GM21526 (cell line): ENCODE measurements around the gene CASP7.

Experiments used
- ATAC-seq: cut with Tn5 transposase; IDR thresholded peaks from one replicate; pipeline ENCODE4 v1.9.1; 2021; ENCODE audit warnings: moderate library complexity; ENCODE audit not compliant: unreplicated experiment, low FRiP score

The CASP7 gene

DNA sequence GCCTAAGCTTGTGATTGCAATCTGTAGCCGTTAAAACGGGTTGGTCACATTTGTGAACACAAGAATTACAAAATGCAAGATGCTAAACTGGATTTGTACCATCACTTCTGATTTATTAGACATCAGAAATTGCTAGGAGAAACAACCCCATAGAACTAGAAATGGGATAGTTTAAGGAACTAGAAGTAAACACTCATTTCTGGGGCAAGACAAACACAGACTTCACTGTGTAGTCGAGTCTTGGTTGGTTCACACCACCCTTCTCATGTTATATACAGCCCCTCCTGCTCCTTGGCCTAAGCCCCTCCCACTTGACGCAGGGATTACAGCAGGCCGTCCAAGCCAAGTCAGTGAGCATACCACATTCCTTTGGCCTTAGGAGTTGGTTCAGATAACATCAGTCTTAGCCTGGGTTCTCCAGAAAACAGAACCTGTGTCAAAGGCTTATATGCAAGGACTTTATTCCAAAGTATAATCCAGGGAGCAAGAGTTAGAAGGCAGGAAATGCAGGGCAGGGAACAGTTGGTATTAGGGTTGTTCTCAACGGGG, 13.8 kb upstream of the CASP7 start:
- ATAC-seq = no peak

DNA sequence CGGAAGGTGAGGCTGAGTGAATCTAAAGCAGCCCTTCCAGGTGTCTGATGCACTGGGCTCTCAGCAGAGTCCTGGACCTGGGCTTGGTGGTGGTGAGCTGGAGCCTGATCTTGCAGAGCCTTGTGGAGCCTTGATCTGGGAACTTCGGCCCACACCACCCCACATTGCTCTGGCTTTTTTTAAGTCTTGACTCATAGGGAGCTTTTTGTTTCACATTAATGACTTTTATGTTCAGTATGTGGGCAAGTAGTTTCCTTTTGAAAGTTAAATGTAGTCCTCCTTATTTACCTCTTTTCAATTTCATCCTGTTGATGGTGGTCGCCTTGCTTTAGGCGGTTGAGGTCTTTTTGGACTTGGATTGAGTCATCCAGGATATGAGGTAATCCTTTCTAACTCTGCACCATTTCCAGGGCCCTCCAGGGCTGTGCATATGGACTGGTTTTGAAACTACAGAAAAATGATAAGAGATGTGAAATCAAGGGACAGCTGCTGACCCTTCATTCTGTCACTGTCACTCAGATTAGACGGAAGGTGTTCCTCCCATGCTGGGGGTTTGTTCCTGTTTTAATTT, 12.9 kb upstream of the CASP7 start:
- peak; percentile 76 for ATAC-seq

- peak; percentile 17 for ATAC-seq
These were observed 739 bp downstream of the CASP7 start for GRCh38 chr10:113680190-113681111.

- ATAC-seq = peak; percentile 62
These were observed 2.1 kb downstream of the CASP7 start for GRCh38 chr10:113681533-113682470.

GRCh38 chr10:113683300-113683699, 3.6 kb downstream of the CASP7 start:
- ATAC-seq = no peak

- ATAC-seq = no peak
These were observed 6.3 kb downstream of the CASP7 start for GRCh38 chr10:113686028-113686427.

- no peak for ATAC-seq
These were observed 7.3 kb downstream of the CASP7 start for GRCh38 chr10:113687037-113687436.

GRCh38 chr10:113689057-113689456, 9.3 kb downstream of the CASP7 start:
- no peak for ATAC-seq

DNA sequence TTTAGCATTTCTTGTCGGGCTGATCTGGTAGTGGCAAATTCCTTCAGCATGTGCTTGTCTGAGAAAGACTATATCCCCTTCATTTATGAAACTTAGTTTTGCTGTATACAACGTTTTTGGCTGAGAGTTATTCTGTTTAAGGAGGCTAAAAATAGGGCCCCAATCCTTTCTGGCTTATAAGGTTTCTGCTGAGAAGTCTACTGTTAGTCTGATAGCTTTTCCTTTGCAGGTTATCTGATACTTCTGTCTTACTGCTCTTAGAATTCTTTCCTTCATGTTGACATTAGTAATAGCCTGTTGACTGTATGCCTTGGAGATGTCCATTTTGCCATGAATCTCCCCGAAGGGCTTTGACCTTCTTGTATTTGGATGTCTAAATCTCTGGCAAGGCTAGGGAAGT, 9.9 kb downstream of the CASP7 start:
- no peak for ATAC-seq

DNA sequence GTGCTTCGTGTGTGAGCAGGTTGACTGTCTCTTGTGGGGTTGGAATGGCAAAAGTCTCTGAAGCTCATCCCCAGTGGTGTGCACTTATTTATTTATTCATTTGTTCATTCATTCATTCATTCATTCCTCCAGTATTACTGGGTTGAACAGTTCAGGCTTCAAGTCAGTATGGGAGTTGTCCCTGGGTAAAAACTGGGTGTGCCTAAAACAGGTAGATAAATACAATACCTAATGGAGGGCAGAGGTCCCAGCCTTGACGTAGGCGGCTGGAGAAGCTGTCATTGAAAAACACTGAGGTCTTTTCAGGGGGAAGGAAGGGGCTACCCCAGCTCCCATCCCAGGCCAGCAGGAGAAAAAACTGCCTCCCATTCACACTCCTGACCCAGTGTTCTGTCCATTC, 11.0 kb downstream of the CASP7 start:
- no peak for ATAC-seq

GRCh38 chr10:113691381-113691780, 11.7 kb downstream of the CASP7 start:
- ATAC-seq = no peak

DNA sequence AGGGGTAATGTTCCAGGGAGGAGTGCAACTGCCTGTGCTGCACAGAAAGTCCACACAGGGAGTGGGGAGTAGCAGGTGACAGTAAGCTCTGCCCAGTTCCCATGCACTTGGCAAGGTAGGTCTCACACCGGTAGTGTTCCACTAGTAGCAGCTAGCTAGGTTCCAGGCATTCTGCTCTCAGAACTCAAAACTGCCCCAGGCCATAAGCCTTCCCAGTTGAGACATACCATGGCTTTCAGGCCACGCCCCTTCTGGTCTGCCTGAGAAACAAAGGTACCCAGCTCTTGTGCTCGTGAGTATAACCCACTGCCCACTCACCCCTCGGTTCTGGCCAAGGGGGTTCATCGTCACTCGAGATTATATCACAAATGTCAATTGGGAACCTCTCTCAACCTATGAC, 12.6 kb downstream of the CASP7 start:
- ATAC-seq = no peak

GRCh38 chr10:113693348-113693747, 13.6 kb downstream of the CASP7 start:
- no peak for ATAC-seq

GRCh38 chr10:113695691-113696090, 16.0 kb downstream of the CASP7 start:
- no peak for ATAC-seq

GRCh38 chr10:113697595-113697994, 17.9 kb downstream of the CASP7 start:
- ATAC-seq = no peak

DNA sequence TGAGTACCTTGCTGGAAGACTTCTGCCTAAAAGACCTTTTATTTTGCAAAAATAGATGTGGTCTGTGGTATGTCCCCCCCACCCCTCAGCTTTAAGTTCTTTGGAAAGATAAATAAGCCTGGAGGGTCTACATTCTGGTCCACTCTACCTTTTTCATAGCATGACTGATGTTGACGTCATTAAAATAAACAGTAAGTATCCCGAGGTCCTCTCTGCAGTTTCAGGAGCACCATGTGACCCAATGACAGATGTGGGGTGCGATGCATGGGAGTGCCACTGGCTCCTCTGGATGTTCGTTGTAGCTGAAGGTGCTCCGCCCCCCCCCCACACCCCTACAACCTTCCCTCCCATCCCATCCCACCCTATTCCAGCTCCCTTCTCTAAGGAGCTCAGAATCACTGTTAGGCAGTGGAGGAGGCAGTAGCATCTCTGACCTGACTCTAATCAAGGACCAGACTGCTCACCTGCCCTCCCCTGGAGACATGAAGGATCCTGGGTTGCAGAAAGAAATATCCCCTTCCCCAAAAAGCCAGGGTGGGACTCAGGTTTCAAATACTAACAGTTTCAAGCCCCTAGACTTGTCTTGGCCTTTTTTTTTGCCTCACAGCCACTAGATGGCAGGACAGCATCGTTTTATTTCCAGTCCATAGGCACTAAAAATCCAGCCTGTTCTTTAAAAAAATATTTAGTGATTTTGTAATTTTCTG, 25.1 kb downstream of the CASP7 start:
- ATAC-seq = no peak

DNA sequence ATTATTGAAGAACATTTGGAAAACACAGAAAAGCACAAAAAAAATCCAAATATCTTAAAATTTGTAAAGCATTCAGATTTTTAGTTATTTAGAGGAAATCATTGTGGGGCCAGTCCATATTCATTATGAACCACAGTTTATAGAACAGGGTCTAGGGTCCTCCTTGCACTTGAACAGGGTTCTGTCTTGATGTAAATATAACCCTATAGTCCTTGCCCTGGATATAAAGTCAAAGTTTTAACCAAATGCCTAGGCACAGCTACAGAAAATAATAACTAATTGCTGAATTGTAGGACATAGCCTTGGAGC, 25.6 kb downstream of the CASP7 start:
- no peak for ATAC-seq

DNA sequence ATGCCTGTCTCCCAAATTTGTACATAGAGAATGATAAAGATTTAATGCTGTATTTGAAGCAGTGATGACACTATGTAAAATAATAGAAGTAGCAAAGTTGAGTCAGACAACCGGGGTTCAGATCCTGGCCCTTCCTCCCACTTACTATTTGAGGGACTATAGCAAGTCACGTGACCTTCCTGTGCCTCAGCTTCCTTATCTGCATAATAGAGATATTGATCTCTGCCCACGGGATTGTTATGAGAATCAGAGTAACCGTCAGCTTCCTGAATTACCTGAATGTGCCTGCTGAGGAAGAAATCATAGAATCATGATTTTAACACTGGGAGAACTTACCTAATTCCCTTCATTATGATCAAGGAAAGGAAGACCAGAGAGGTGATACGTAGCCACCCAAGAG, 26.9 kb downstream of the CASP7 start:
- no peak for ATAC-seq

DNA sequence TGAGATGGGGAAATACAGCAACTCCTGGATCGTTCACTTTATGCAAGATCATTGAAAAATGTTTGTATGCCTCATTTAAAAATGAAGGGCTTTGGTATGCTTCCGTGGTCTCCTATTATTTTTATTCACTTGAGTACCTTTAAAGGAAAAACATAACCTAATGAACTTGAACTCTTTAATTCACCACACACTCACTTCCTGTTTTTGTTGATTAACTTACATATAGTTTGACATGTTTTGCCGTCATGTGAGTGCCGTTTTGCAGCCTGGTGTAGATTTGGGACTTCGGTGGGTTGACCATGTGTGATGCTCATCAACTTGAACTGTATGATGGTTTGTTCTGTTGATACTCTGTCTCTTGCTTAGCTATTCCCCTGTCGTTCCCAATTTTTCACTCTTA, 28.9 kb downstream of the CASP7 start:
- no peak for ATAC-seq

DNA sequence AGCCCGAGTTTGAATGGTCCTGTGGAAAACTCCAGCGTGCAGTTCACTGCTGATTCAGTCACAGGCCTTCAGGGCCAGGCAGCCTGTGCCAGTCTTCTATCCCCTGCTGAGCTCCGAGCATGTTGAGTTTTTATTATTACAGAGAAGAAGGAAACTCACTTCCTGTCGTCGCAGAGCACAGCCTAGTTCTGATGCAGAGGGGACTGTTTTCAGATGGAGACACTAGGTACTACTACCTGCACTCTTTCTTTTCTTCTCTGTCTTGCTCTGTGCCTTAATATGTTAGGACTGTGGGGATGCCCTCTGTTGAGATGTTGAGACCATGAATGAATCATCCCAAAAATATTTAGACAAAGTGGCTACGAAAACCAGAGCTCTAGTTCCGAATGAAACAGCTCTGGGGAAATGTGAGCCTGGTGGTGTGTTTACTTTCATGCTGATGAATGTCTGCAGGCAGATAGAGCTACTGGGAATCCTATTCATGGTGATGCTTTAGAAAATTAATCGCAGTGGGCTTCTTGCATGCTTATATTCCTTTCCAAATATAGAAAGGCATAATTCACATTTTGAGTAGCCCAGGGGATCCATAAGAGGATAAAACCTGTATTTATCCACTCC, 29.6 kb downstream of the CASP7 start:
- no peak for ATAC-seq
